HepG2 (cell line): ENCODE results near the gene CAMKV. TPM values are rescaled to one million over a fixed set of nuclear protein-coding genes. Genes with fewer than 3 reads are reported as not detected.

Experiments
- ATF1 ChIP-seq: IDR thresholded peaks from 2 replicates; pipeline ENCODE4 v1.6.1; 2016; ENCODE audit warnings: mild to moderate bottlenecking, control low read depth
- ATF6 ChIP-seq: sonication (generic); formaldehyde crosslinking; conservative IDR thresholded peaks from 2 replicates; pipeline ENCODE4 v1.4.0; 2020; ENCODE audit warnings: missing genetic modification reagents
- ERF ChIP-seq: IDR thresholded peaks from 2 replicates; pipeline ENCODE4 v1.6.1; 2018; ENCODE audit warnings: missing biosample characterization, missing genetic modification reagents
- GATAD1 ChIP-seq: IDR thresholded peaks from 2 replicates; pipeline ENCODE4 v1.6.1; 2016; ENCODE audit warnings: missing genetic modification reagents, missing compliant biosample characterization
- HIVEP1 ChIP-seq: sonication (generic); formaldehyde crosslinking; IDR thresholded peaks from 2 replicates; pipeline ENCODE4 v1.4.0; 2020; ENCODE audit warnings: mild to moderate bottlenecking, missing genetic modification reagents
- HNF1B ChIP-seq: sonication (generic); formaldehyde crosslinking; IDR thresholded peaks from 2 replicates; pipeline ENCODE4 v1.5.1; 2020; ENCODE audit warnings: mild to moderate bottlenecking, moderate library complexity, missing genetic modification reagents
- MAF1 ChIP-seq: sonication (generic); formaldehyde crosslinking; IDR thresholded peaks from 2 replicates; pipeline ENCODE4 v1.5.0; 2020; ENCODE audit warnings: missing genetic modification reagents, borderline replicate concordance
- NR2F2 ChIP-seq: IDR thresholded peaks from 2 replicates; pipeline ENCODE4 v1.6.1; 2012; ENCODE audit warnings: low read depth, inconsistent platforms, borderline replicate concordance
- POLR2AphosphoS5 ChIP-seq: IDR thresholded peaks from 2 replicates; pipeline ENCODE4 v1.6.1; 2012; ENCODE audit warnings: low read depth, low read length
- SIX4 ChIP-seq: sonication (generic); formaldehyde crosslinking; IDR thresholded peaks from 2 replicates; pipeline ENCODE4 v1.4.0; 2020; ENCODE audit warnings: missing genetic modification reagents
- TBP ChIP-seq: sonication (generic); formaldehyde crosslinking; IDR thresholded peaks from 2 replicates; pipeline ENCODE4 v1.5.0; 2020; ENCODE audit warnings: missing genetic modification reagents
- THYN1 ChIP-seq: sonication (generic); formaldehyde crosslinking; IDR thresholded peaks from 2 replicates; pipeline ENCODE4 v1.8.1; 2023; ENCODE audit warnings: low read depth, mild to moderate bottlenecking, moderate library complexity, missing genetic modification reagents, borderline replicate concordance
- U2AF2 ChIP-seq: fragments of 200-400 bp; formaldehyde crosslinking; IDR thresholded peaks from 2 replicates; pipeline ENCODE4 v1.6.1; 2017; ENCODE audit warnings: low read depth, mild to moderate bottlenecking, low read length
- ZBTB2 ChIP-seq: sonication (generic); formaldehyde crosslinking; IDR thresholded peaks from 2 replicates; pipeline ENCODE4 v1.8.0; 2022; ENCODE audit warnings: low read depth, missing genetic modification reagents
- ZNF138 ChIP-seq: sonication (generic); formaldehyde crosslinking; IDR thresholded peaks from 2 replicates; pipeline ENCODE4 v1.5.0; 2020; ENCODE audit warnings: mild to moderate bottlenecking, low read depth, missing genetic modification reagents
- ZNF350 ChIP-seq: sonication (generic); formaldehyde crosslinking; IDR thresholded peaks from 2 replicates; pipeline ENCODE4 v1.4.0; 2020; ENCODE audit warnings: mild to moderate bottlenecking, low read depth, missing genetic modification reagents, borderline replicate concordance
- ZNF431 ChIP-seq: sonication (generic); formaldehyde crosslinking; IDR thresholded peaks from 2 replicates; pipeline ENCODE4 v1.9.0; 2022; ENCODE audit warnings: missing genetic modification reagents, low read depth, mild to moderate bottlenecking, borderline replicate concordance
- ZNF441 ChIP-seq: sonication (generic); formaldehyde crosslinking; IDR thresholded peaks from 2 replicates; pipeline ENCODE4 v1.7.0; 2021; ENCODE audit warnings: missing genetic modification reagents, borderline replicate concordance
- ZNF503 ChIP-seq: sonication (generic); formaldehyde crosslinking; IDR thresholded peaks from 2 replicates; pipeline ENCODE4 v1.4.0; 2020; ENCODE audit warnings: missing genetic modification reagents
- ZNF75D ChIP-seq: sonication (generic); formaldehyde crosslinking; IDR thresholded peaks from 2 replicates; pipeline ENCODE4 v1.8.1; 2023; ENCODE audit warnings: missing genetic modification reagents, mild to moderate bottlenecking, borderline replicate concordance
- ZSCAN22 ChIP-seq: sonication (generic); formaldehyde crosslinking; IDR thresholded peaks from 2 replicates; pipeline ENCODE4 v1.4.0; 2020; ENCODE audit warnings: mild to moderate bottlenecking, missing genetic modification reagents
- ZXDC ChIP-seq: sonication (generic); formaldehyde crosslinking; IDR thresholded peaks from 2 replicates; pipeline ENCODE4 v1.5.0; 2020; ENCODE audit warnings: mild to moderate bottlenecking, missing genetic modification reagents
- polyA plus RNA-seq, 8 experiments: library from polyadenylated mRNA; depleted of rRNA in 3 of 8; stranded (reverse) in 7 of 8; unstranded in 1 of 8; fragments of >200 nt; fragmentation: Illumina TruSeq in 4 of 8; extraction: Trizol in 4 of 8; gene quantifications; 2 replicates each; pipeline versions ENCODE4 v1.2.1 to v1.2.3, GENCODE V29; 2011 to 2016; ENCODE audit warnings: low read depth in 4 of 8, missing spikeins in 1 of 8, mixed read lengths in 1 of 8; ENCODE audit not compliant: insufficient read depth in 1 of 8
- total RNA-seq, 5 experiments: library from RNA; depleted of rRNA; stranded (reverse); fragments of >200 nt; fragmentation: Illumina TruSeq; extraction: Trizol; gene quantifications; 2 replicates each; pipeline ENCODE4 v1.2.3, GENCODE V29; 2016; ENCODE audit warnings: low read depth in 1 of 5

Gene CAMKV
- total and polyA plus RNA-seq, 2 of the 13 experiments (the other 11 are each of a cell fraction or from before 2014, with no cell fraction given), result 0.13 to 0.15 TPM

- TF ChIP-seq MAF1 (CRISPR knock-in tag) (no peak), ZSCAN22 (no peak), NR2F2 (no peak), ZNF350 (CRISPR knock-in tag) (peak; percentile 73), ZNF503 (CRISPR knock-in tag) (no peak), SIX4 (CRISPR knock-in tag) (no peak), U2AF2 (no peak), ZNF441 (CRISPR knock-in tag) (no peak), ZBTB2 (CRISPR knock-in tag) (no peak), GATAD1 (0 out of 2 replicates have a peak, but pooled peaks have one; percentile 18), THYN1 (CRISPR knock-in tag) (no peak), TBP (no peak), HIVEP1 (CRISPR knock-in tag) (no peak), POLR2AphosphoS5 (no peak), HNF1B (peak; percentile 67), ATF6 (CRISPR knock-in tag) (no peak), ZNF431 (CRISPR knock-in tag) (no peak), ATF1 (CRISPR knock-in tag) (no peak), ZXDC (CRISPR knock-in tag) (no peak), ZNF75D (CRISPR knock-in tag) (no peak), ZNF138 (CRISPR knock-in tag) (no peak), ERF (CRISPR knock-in tag) (no peak; the same call in 1 of the 2 replicates)
These were observed 3.9 kb upstream of the CAMKV start (continued) for GRCh38 chr3:49873623-49874022.
